ENCODE results near the gene APOL2. TPM values are rescaled to one million over a fixed set of nuclear protein-coding genes. Genes with fewer than 3 reads are reported as not detected.

APOL2 gene
- polyA plus RNA-seq, 1 donor from 2014 or later, result not detected

- no peaks in the 10 kb centered on the region for H3K27me3 ChIP-seq (ENCODE audit: insufficient read depth, low read depth, low read length)
- no peak overlapping the region for H3K4me2 ChIP-seq (ENCODE audit: low read length)
- H3K9ac ChIP-seq (ENCODE audit: low read length), result no peak overlapping the region
- H3K4me3 ChIP-seq (ENCODE audit: low read length), result no peak overlapping the region
- no peaks in the 10 kb centered on the region for H3F3A ChIP-seq (ENCODE audit: insufficient read depth, low read length, poor library complexity, severe bottlenecking)
- no peaks in the 10 kb centered on the region for H3K9me2 ChIP-seq (ENCODE audit: insufficient read depth, low read length)
- no peaks in the 10 kb centered on the region for H3K36me3 ChIP-seq (ENCODE audit: insufficient read depth, low read length)
- TF ChIP-seq REST (IDR thresholded peaks at IDR 0.05; ENCODE audit: borderline replicate concordance), result no peak
- TF ChIP-seq EZH2 (IDR thresholded peaks at IDR 0.05; ENCODE audit: borderline replicate concordance, insufficient read depth, low read length, poor library complexity, severe bottlenecking), result no peak
- TF ChIP-seq RAD21 (conservative IDR thresholded peaks at IDR 0.05), result no peak
- no peak for TF ChIP-seq POLR2AphosphoS5 (IDR thresholded peaks at IDR 0.05)
- no peaks in the 10 kb centered on the region for H4K20me1 ChIP-seq (ENCODE audit: insufficient read depth)
- H3K9me3 ChIP-seq (ENCODE audit: low read length), result no peaks in the 10 kb centered on the region
- no peaks in the 10 kb centered on the region for H3K79me2 ChIP-seq (replicated peaks; ENCODE audit: insufficient read depth, low read length)
- H3K27ac ChIP-seq (ENCODE audit: low read length), result no peak overlapping the region
- no peak overlapping the region for H2AFZ ChIP-seq (ENCODE audit: low read depth, low read length)
These were observed 59.1 kb downstream of the APOL2 start for GRCh38 chr22:36180038-36180880.

GRCh38 chr22:36177160-36177559 is 62.2 kb downstream of the APOL2 start:
- no peaks in the 10 kb centered on the region for H3K9me3 ChIP-seq (ENCODE audit: low read length)
- TF ChIP-seq EZH2 (IDR thresholded peaks at IDR 0.05; ENCODE audit: borderline replicate concordance, insufficient read depth, low read length, poor library complexity, severe bottlenecking) (no peak), TAF1 (IDR thresholded peaks at IDR 0.05; ENCODE audit: low read depth) (no peak), POLR2AphosphoS5 (IDR thresholded peaks at IDR 0.05) (no peak), EP300 (conservative IDR thresholded peaks at IDR 0.05; ENCODE audit: poor library complexity, severe bottlenecking) (no peak), SMC3 (conservative IDR thresholded peaks at IDR 0.05; ENCODE audit: poor library complexity) (no peak), RAD21 (conservative IDR thresholded peaks at IDR 0.05) (no peak), MXI1 (conservative IDR thresholded peaks at IDR 0.05; ENCODE audit: poor library complexity, severe bottlenecking) (no peak)
- H3K4me3 ChIP-seq (ENCODE audit: low read length), result no peak overlapping the region
- H3K27ac ChIP-seq (ENCODE audit: low read length), result no peak overlapping the region
- no peaks in the 10 kb centered on the region for H3K79me2 ChIP-seq (replicated peaks; ENCODE audit: insufficient read depth, low read length)
- no peak overlapping the region for H3K4me2 ChIP-seq (ENCODE audit: low read length)
- H3K36me3 ChIP-seq (ENCODE audit: insufficient read depth, low read length), result no peaks in the 10 kb centered on the region
- no peak overlapping the region for H3K9ac ChIP-seq (ENCODE audit: low read length)
- no peaks in the 10 kb centered on the region for H3K27me3 ChIP-seq (ENCODE audit: insufficient read depth, low read depth, low read length)
- H3K9me2 ChIP-seq (ENCODE audit: insufficient read depth, low read length), result no peaks in the 10 kb centered on the region
- no peaks in the 10 kb centered on the region for H4K20me1 ChIP-seq (ENCODE audit: insufficient read depth)
- no peaks in the 10 kb centered on the region for H3F3A ChIP-seq (ENCODE audit: insufficient read depth, low read length, poor library complexity, severe bottlenecking)
- no peak overlapping the region for H2AFZ ChIP-seq (ENCODE audit: low read depth, low read length)

Small RNAs within 50 kb of the gene (small RNA-seq; reads per million reads assigned to genes)
- 0 to 0.66 (median 0) reads per million in 3 experiments for gene MIR6819

Other genes starting within 250 kb of the APOL2 start
- 529 and 585 TPM in 2 replicates for gene RBFOX2, start 210.7 kb downstream of the APOL2 start, polyA plus RNA-seq
- not detected in 2 replicates for gene APOL3, start 78.8 kb downstream of the APOL2 start, polyA plus RNA-seq
- not detected in 2 replicates for gene APOL4, start 37.7 kb downstream of the APOL2 start, polyA plus RNA-seq
- not detected in 2 replicates for gene APOL1, start 13.6 kb upstream of the APOL2 start, polyA plus RNA-seq
- 7.1 and 8.1 TPM in 2 replicates for gene MYH9, start 148.4 kb upstream of the APOL2 start, polyA plus RNA-seq
- gene TXN2, start 242.1 kb upstream of the APOL2 start, polyA plus RNA-seq, result 26.2 and 44.3 TPM in 2 replicates